Liver (tissue), 9 donors: ENCODE results near the gene MAMDC2. TPM values are rescaled to one million over a fixed set of nuclear protein-coding genes. Genes with fewer than 3 reads are reported as not detected.

Experiments used
- DNase-seq: peaks from one replicate; pipeline ENCODE4 v3.0.0-alpha.2; 2017; ENCODE audit warnings: low spot score
- H3K27ac ChIP-seq, 2 donors: one replicate each; pipeline ENCODE4 v1.7.0; 2013; ENCODE audit warnings: inconsistent platforms in 2 of 2, low read length in 2 of 2, control low read depth in 1 of 2, low read depth in 1 of 2, mild to moderate bottlenecking in 1 of 2
- H3K27me3 ChIP-seq, 4 donors: one replicate each; pipeline versions ENCODE4 v1.6.1 to v1.7.0; 2013; ENCODE audit warnings: low read length in 3 of 4, inconsistent platforms in 1 of 4, mild to moderate bottlenecking in 1 of 4, moderate library complexity in 1 of 4; ENCODE audit not compliant: control insufficient read depth in 4 of 4, insufficient read depth in 4 of 4
- H3K36me3 ChIP-seq, 4 donors: one replicate each; pipeline versions ENCODE4 v1.6.1 to v1.7.0; 2013; ENCODE audit warnings: low read length in 3 of 4, mild to moderate bottlenecking in 3 of 4, low read depth in 1 of 4, moderate library complexity in 1 of 4; ENCODE audit not compliant: control insufficient read depth in 4 of 4, insufficient read depth in 3 of 4
- H3K4me1 ChIP-seq, 4 donors: one replicate each; pipeline versions ENCODE4 v1.6.1 to v1.7.0; 2013; ENCODE audit warnings: low read length in 3 of 4, mild to moderate bottlenecking in 3 of 4, moderate library complexity in 1 of 4; ENCODE audit not compliant: control insufficient read depth in 4 of 4, insufficient read depth in 4 of 4
- H3K4me3 ChIP-seq, 3 donors: one replicate each; pipeline versions ENCODE4 v1.6.1 to v1.7.0; 2013; ENCODE audit warnings: low read length in 3 of 3, control low read depth in 1 of 3, low read depth in 1 of 3, mild to moderate bottlenecking in 1 of 3
- H3K9ac ChIP-seq, 2 donors: one replicate each; pipeline ENCODE4 v1.7.0; 2013; ENCODE audit warnings: low read length in 2 of 2, mild to moderate bottlenecking in 2 of 2, moderate library complexity in 2 of 2, control low read depth in 1 of 2, low read depth in 1 of 2
- H3K9me3 ChIP-seq, 4 donors: one replicate each; pipeline versions ENCODE4 v1.6.1 to v1.7.0; 2013; ENCODE audit warnings: low read length in 3 of 4; ENCODE audit not compliant: control insufficient read depth in 4 of 4
- EGR1 ChIP-seq, 2 donors: IDR thresholded peaks; 2 replicates each; pipeline ENCODE4 v1.6.1; 2016 to 2018; ENCODE audit warnings: antibody characterized with exemption in 2 of 2, low read depth in 2 of 2
- FOXA1 ChIP-seq: IDR thresholded peaks from 2 replicates; pipeline ENCODE4 v1.6.1; 2016; ENCODE audit warnings: antibody characterized with exemption
- FOXA2 ChIP-seq: IDR thresholded peaks from 2 replicates; pipeline ENCODE4 v1.6.1; 2016; ENCODE audit warnings: antibody characterized with exemption
- GABPA ChIP-seq, 2 donors: IDR thresholded peaks in 1 of 2; conservative IDR thresholded peaks in 1 of 2; 2 replicates each; pipeline ENCODE4 v1.6.1; 2016; ENCODE audit warnings: antibody characterized with exemption in 2 of 2, mild to moderate bottlenecking in 1 of 2, moderate library complexity in 1 of 2
- HNF4A ChIP-seq, 2 donors: conservative IDR thresholded peaks; 2 replicates each; pipeline ENCODE4 v1.6.1; 2016; ENCODE audit warnings: antibody characterized with exemption in 2 of 2, mild to moderate bottlenecking in 2 of 2
- HNF4G ChIP-seq: IDR thresholded peaks from 2 replicates; pipeline ENCODE4 v1.6.1; 2016; ENCODE audit warnings: antibody characterized with exemption
- JUND ChIP-seq, 2 donors: IDR thresholded peaks; 2 replicates each; pipeline ENCODE4 v1.6.1; 2016; ENCODE audit warnings: antibody characterized with exemption in 2 of 2
- NR2F2 ChIP-seq: IDR thresholded peaks from 2 replicates; pipeline ENCODE4 v1.6.1; 2016; ENCODE audit warnings: antibody characterized with exemption
- RAD21 ChIP-seq, 2 donors: IDR thresholded peaks; 2 replicates each; pipeline ENCODE4 v1.6.1; 2016; ENCODE audit warnings: antibody characterized with exemption in 2 of 2, mild to moderate bottlenecking in 2 of 2
- RXRA ChIP-seq, 2 donors: IDR thresholded peaks; 2 replicates each; pipeline ENCODE4 v1.6.1; 2017 to 2018; ENCODE audit warnings: antibody characterized with exemption in 2 of 2, mild to moderate bottlenecking in 1 of 2
- SP1 ChIP-seq: IDR thresholded peaks from 2 replicates; pipeline ENCODE4 v1.6.1; 2018; ENCODE audit warnings: antibody characterized with exemption, mild to moderate bottlenecking
- TAF1 ChIP-seq: conservative IDR thresholded peaks from 2 replicates; pipeline ENCODE4 v1.6.1; 2016; ENCODE audit warnings: antibody characterized with exemption, mild to moderate bottlenecking
- YY1 ChIP-seq: IDR thresholded peaks from 2 replicates; pipeline ENCODE4 v1.6.1; 2016; ENCODE audit warnings: antibody characterized with exemption, mild to moderate bottlenecking
- WGBS: extraction: QIAGEN DNeasy Blood & Tissue Kit; methylation state at CpG from one replicate; pipeline ENCODE4 v1.1.7; 2013; 5-methylcytosine and 5-hydroxymethylcytosine counted together
- polyA plus RNA-seq, 2 donors: library from polyadenylated mRNA; stranded (reverse) in 1 of 2; unstranded in 1 of 2; fragments of 200-250 nt in 1 of 2; fragments of >200 nt in 1 of 2; fragmentation: Nextera tagmentation in 1 of 2; extraction: Ambion mirVana in 1 of 2; gene quantifications; one replicate each; pipeline versions ENCODE4 v1.2.1 to v1.2.3, GENCODE V29; 2013 to 2015
- total RNA-seq, 2 donors: library from RNA; depleted of rRNA; stranded (reverse); fragments of >200 nt; gene quantifications; one replicate each; pipeline ENCODE4 v1.2.3, GENCODE V29; 2014
- TF ChIP-seq, protein P1 (sequence below): fragments of 150-350 bp; IDR thresholded peaks from 2 replicates; pipeline ENCODE4 v1.5.1; 2017; ENCODE audit warnings: improper control_type of control experiment, low read depth, low read length; ENCODE audit not compliant: missing input control
- TF ChIP-seq, protein P2 (sequence below): IDR thresholded peaks from 2 replicates; pipeline ENCODE4 v1.6.1; 2016; ENCODE audit warnings: antibody characterized with exemption
- TF ChIP-seq, protein P3 (sequence below): IDR thresholded peaks from 2 replicates; pipeline ENCODE4 v1.6.1; 2016; ENCODE audit warnings: antibody characterized with exemption
- TF ChIP-seq, protein P4 (sequence below): IDR thresholded peaks from 2 replicates; pipeline ENCODE4 v1.6.1; 2016; ENCODE audit warnings: antibody characterized with exemption
- TF ChIP-seq, protein P5 (sequence below): IDR thresholded peaks from 2 replicates; pipeline ENCODE4 v1.6.1; 2016; ENCODE audit warnings: antibody characterized with exemption, mild to moderate bottlenecking
- donor health status: healthy.
- donor health status: healthy.
- donor health status: healthy.
- donor health status: healthy.
- donor health status: healthy.

MAMDC2 gene
- total and polyA plus RNA-seq, 4 donors: 0.28 to 4.4 (median 1.0) TPM

DNA sequence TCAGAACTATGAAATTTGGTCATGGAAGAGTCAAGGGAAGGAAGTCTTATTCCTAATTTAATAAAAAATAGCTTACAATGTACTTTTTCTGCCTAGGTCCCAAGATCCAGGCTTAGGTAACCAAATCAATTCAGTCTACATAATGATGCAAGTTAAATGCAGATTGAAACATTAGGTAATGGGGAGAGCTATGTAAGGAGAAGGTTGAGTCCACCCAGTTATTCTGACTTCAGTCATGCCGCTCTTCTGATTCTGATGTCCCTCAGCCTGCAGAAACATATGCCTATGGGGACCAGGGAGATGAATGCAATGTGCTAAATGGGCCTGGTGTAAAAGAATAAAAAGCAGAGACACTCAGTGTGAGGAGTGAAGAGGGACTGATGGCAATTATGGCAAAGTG is 63.9 kb downstream of the MAMDC2 start:
- WGBS: 99% methylated on average over 1 of the region's 1 CpG
- Histone ChIP-seq H3K27ac (no peak overlapping the region), H3K9ac (no peak overlapping the region), H3K27me3 (no peaks in the 10 kb centered on the region), H3K4me3 (no peak overlapping the region), H3K9me3 (no peaks in the 10 kb centered on the region), H3K4me1 (no peaks in the 10 kb centered on the region), H3K36me3 (no peaks in the 10 kb centered on the region)
- TF ChIP-seq TAF1 (no peak), HNF4G (no peak), RAD21 (IDR thresholded peaks at IDR 0.05) (no peak), FOXA1 (no peak), NR2F2 (no peak), GABPA (IDR thresholded peaks at IDR 0.05 in 1 of 2, conservative IDR thresholded peaks at IDR 0.05 in 1 of 2) (no peak), EGR1 (IDR thresholded peaks at IDR 0.05; ENCODE audit: low read depth in 2 of 2) (no peak), RXRA (IDR thresholded peaks at IDR 0.05) (no peak), SP1 (no peak), HNF4A (conservative IDR thresholded peaks at IDR 0.05) (no peak), FOXA2 (no peak), YY1 (no peak), JUND (IDR thresholded peaks at IDR 0.05) (no peak)
- TF ChIP-seq, protein P1, sequence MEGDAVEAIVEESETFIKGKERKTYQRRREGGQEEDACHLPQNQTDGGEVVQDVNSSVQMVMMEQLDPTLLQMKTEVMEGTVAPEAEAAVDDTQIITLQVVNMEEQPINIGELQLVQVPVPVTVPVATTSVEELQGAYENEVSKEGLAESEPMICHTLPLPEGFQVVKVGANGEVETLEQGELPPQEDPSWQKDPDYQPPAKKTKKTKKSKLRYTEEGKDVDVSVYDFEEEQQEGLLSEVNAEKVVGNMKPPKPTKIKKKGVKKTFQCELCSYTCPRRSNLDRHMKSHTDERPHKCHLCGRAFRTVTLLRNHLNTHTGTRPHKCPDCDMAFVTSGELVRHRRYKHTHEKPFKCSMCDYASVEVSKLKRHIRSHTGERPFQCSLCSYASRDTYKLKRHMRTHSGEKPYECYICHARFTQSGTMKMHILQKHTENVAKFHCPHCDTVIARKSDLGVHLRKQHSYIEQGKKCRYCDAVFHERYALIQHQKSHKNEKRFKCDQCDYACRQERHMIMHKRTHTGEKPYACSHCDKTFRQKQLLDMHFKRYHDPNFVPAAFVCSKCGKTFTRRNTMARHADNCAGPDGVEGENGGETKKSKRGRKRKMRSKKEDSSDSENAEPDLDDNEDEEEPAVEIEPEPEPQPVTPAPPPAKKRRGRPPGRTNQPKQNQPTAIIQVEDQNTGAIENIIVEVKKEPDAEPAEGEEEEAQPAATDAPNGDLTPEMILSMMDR: no peak
- TF ChIP-seq, protein P2, sequence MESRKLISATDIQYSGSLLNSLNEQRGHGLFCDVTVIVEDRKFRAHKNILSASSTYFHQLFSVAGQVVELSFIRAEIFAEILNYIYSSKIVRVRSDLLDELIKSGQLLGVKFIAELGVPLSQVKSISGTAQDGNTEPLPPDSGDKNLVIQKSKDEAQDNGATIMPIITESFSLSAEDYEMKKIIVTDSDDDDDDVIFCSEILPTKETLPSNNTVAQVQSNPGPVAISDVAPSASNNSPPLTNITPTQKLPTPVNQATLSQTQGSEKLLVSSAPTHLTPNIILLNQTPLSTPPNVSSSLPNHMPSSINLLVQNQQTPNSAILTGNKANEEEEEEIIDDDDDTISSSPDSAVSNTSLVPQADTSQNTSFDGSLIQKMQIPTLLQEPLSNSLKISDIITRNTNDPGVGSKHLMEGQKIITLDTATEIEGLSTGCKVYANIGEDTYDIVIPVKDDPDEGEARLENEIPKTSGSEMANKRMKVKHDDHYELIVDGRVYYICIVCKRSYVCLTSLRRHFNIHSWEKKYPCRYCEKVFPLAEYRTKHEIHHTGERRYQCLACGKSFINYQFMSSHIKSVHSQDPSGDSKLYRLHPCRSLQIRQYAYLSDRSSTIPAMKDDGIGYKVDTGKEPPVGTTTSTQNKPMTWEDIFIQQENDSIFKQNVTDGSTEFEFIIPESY: no peak
- TF ChIP-seq, protein P3, sequence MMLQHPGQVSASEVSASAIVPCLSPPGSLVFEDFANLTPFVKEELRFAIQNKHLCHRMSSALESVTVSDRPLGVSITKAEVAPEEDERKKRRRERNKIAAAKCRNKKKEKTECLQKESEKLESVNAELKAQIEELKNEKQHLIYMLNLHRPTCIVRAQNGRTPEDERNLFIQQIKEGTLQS: no peak
- TF ChIP-seq, protein P4, sequence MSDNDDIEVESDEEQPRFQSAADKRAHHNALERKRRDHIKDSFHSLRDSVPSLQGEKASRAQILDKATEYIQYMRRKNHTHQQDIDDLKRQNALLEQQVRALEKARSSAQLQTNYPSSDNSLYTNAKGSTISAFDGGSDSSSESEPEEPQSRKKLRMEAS: no peak
- TF ChIP-seq, protein P5, sequence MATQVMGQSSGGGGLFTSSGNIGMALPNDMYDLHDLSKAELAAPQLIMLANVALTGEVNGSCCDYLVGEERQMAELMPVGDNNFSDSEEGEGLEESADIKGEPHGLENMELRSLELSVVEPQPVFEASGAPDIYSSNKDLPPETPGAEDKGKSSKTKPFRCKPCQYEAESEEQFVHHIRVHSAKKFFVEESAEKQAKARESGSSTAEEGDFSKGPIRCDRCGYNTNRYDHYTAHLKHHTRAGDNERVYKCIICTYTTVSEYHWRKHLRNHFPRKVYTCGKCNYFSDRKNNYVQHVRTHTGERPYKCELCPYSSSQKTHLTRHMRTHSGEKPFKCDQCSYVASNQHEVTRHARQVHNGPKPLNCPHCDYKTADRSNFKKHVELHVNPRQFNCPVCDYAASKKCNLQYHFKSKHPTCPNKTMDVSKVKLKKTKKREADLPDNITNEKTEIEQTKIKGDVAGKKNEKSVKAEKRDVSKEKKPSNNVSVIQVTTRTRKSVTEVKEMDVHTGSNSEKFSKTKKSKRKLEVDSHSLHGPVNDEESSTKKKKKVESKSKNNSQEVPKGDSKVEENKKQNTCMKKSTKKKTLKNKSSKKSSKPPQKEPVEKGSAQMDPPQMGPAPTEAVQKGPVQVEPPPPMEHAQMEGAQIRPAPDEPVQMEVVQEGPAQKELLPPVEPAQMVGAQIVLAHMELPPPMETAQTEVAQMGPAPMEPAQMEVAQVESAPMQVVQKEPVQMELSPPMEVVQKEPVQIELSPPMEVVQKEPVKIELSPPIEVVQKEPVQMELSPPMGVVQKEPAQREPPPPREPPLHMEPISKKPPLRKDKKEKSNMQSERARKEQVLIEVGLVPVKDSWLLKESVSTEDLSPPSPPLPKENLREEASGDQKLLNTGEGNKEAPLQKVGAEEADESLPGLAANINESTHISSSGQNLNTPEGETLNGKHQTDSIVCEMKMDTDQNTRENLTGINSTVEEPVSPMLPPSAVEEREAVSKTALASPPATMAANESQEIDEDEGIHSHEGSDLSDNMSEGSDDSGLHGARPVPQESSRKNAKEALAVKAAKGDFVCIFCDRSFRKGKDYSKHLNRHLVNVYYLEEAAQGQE: no peak
- DNase-seq: no peak
